Omental fat pad (tissue), 4 donors: ENCODE results near the gene ZEB1. TPM values are rescaled to one million over a fixed set of nuclear protein-coding genes. Genes with fewer than 3 reads are reported as not detected.

Experiments used
- ATAC-seq: fragments of 150-250 bp; one replicate; pipeline ENCODE4 v1.9.1; 2016; ENCODE audit warnings: mild to moderate bottlenecking, moderate library complexity; ENCODE audit not compliant: low FRiP score
- DNase-seq: peaks from one replicate; pipeline ENCODE4 v3.0.0-alpha.2; 2019; ENCODE audit warnings: low spot score
- total RNA-seq, 4 donors: library from RNA; depleted of rRNA; stranded (reverse); fragments of >200 nt; gene quantifications; one replicate each; pipeline ENCODE4 v1.1.0, GENCODE V29; 2016
- TF ChIP-seq, protein P1 (sequence below), 3 donors: fragments of 450-650 bp; IDR thresholded peaks; one replicate each; pipeline ENCODE4 v1.5.1; 2016 to 2017; ENCODE audit warnings: antibody characterized with exemption in 3 of 3, mild to moderate bottlenecking in 3 of 3, moderate library complexity in 2 of 3

Gene ZEB1
- total RNA-seq, 4 donors from 2014 or later: 56.6 to 128 (median 71.9) TPM

DNA sequence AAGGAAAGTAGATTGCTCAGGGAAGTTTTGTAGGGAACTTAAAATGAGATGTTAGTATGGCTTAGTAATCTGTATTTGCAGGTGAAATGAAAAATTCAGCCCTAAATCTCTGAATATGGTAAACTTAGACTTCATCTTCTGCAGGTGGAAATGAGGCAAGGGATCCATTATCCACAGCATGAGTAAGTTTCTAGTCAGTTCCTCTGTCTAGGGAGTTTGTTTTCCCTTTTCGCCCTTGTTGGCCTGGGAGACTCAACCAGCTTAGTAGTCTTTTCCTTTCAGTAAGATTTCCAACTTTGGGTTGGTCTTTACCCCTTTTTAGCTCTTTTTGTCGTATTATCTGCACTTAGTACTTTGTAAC is 65.6 kb downstream of the ZEB1 start:
- TF ChIP-seq, protein P1, sequence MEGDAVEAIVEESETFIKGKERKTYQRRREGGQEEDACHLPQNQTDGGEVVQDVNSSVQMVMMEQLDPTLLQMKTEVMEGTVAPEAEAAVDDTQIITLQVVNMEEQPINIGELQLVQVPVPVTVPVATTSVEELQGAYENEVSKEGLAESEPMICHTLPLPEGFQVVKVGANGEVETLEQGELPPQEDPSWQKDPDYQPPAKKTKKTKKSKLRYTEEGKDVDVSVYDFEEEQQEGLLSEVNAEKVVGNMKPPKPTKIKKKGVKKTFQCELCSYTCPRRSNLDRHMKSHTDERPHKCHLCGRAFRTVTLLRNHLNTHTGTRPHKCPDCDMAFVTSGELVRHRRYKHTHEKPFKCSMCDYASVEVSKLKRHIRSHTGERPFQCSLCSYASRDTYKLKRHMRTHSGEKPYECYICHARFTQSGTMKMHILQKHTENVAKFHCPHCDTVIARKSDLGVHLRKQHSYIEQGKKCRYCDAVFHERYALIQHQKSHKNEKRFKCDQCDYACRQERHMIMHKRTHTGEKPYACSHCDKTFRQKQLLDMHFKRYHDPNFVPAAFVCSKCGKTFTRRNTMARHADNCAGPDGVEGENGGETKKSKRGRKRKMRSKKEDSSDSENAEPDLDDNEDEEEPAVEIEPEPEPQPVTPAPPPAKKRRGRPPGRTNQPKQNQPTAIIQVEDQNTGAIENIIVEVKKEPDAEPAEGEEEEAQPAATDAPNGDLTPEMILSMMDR (IDR thresholded peaks at IDR 0.05): no peak
- ATAC-seq (no peak), DNase-seq (no peak)

GRCh38 chr10:31390804-31391203 is 71.8 kb downstream of the ZEB1 start:
- TF ChIP-seq, protein P1 (IDR thresholded peaks at IDR 0.05): no peak
- ATAC-seq (no peak), DNase-seq (no peak)

GRCh38 chr10:31393844-31394243 is 74.8 kb downstream of the ZEB1 start:
- TF ChIP-seq, protein P1 (IDR thresholded peaks at IDR 0.05): no peak
- DNase-seq: no peak
- ATAC-seq: no peak

DNA sequence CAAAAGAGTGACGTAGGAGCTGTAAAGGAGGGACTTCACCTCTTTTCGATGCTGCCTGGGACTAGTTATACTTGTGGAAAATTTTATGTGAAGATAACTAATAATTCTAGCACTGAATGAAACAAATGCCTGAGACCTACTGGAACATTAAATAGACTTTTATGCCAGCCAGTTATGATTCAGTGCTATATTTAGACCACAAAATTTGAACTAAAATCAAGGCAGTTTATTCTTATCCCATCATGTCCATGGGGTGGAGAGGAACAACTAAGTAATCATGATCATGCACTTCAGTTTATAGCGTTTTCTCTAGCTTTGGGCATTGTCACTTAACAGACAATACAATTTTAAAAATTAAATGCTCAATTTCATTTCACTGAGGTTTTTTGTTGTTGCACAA is 76.7 kb downstream of the ZEB1 start:
- no peak for DNase-seq
- no peak for ATAC-seq
- TF ChIP-seq, protein P1 (IDR thresholded peaks at IDR 0.05): no peak

GRCh38 chr10:31396376-31396775 is 77.4 kb downstream of the ZEB1 start:
- ATAC-seq: no peak
- TF ChIP-seq, protein P1 (IDR thresholded peaks at IDR 0.05): no peak

DNA sequence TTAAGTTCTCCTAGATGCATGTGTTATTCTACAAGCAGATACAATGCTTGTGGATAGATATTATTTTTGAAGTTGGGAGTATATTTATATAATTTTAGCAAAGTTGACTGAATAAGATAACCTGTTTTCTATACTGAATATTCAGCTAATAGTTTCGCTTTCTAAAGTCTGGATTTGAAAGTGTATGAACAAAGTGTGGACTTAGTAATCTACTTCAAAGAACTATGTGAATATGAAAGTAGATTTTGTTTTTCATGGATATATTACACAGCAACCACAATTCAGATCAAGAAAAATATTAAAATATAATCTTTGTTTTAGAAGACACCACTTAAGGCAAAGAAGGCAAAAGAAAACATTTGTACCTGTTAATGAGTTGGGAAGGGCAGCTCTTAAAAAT is 78.8 kb downstream of the ZEB1 start:
- ATAC-seq (no peak), DNase-seq (no peak)
- TF ChIP-seq, protein P1 (IDR thresholded peaks at IDR 0.05): no peak

More at GRCh38 chr10:31396376-31396775, 77.4 kb downstream of the ZEB1 start:
- DNase-seq: no peak

DNA sequence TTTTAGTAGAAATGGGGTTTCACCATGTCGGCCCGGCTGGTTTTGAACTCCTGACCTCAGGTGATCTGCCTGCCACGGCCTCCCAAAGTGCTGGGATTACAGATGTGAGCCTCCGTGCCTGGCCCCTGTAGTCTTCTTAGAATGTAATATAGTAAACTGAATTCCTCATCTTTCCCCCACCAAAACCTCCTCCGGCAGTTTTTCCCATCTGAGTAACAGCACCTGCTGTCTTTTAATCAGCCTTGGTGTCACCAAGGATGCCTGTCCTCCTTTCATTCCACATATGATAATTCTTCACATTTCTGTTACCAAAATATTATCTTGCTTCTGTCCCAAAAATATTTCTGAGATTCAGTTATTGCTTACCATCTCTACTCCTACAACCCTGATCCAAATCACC is 80.2 kb downstream of the ZEB1 start:
- DNase-seq (no peak), ATAC-seq (no peak)
- TF ChIP-seq, protein P1 (IDR thresholded peaks at IDR 0.05): no peak
